ENCODE measurements around the gene TTLL11. TPM values are rescaled to one million over a fixed set of nuclear protein-coding genes. Genes with fewer than 3 reads are reported as not detected.

TTLL11 gene
- total RNA-seq, 1 donor = 7.3 TPM

DNA sequence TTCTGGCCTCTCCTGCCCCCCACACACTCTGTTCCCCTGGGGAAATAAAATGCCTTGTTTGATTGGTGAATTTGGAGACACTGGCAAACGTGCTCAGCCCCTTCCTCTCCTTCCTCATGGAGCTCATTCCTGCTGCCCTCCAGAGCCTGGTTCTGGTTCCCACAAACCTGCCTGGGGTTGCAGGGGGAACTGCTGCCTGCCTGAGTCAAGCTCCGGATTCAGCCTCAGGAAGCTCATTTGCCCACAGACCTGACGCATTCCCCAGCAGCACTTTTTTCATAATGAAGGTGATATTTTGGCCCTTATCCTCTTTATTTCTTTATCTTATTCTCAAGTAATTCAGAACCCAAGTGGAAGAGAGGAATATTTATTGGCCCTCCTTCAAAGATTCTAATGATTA lies 140.5 kb downstream of the TTLL11 start:
- DNase-seq (ENCODE audit: low read depth) = no peak
- TF ChIP-seq, protein P1, sequence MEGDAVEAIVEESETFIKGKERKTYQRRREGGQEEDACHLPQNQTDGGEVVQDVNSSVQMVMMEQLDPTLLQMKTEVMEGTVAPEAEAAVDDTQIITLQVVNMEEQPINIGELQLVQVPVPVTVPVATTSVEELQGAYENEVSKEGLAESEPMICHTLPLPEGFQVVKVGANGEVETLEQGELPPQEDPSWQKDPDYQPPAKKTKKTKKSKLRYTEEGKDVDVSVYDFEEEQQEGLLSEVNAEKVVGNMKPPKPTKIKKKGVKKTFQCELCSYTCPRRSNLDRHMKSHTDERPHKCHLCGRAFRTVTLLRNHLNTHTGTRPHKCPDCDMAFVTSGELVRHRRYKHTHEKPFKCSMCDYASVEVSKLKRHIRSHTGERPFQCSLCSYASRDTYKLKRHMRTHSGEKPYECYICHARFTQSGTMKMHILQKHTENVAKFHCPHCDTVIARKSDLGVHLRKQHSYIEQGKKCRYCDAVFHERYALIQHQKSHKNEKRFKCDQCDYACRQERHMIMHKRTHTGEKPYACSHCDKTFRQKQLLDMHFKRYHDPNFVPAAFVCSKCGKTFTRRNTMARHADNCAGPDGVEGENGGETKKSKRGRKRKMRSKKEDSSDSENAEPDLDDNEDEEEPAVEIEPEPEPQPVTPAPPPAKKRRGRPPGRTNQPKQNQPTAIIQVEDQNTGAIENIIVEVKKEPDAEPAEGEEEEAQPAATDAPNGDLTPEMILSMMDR (IDR thresholded peaks at IDR 0.05; ENCODE audit: insufficient read depth, low read length) = no peak
- H3K4me3 ChIP-seq (ENCODE audit: low read depth, low read length) = no peak overlapping the region

DNA sequence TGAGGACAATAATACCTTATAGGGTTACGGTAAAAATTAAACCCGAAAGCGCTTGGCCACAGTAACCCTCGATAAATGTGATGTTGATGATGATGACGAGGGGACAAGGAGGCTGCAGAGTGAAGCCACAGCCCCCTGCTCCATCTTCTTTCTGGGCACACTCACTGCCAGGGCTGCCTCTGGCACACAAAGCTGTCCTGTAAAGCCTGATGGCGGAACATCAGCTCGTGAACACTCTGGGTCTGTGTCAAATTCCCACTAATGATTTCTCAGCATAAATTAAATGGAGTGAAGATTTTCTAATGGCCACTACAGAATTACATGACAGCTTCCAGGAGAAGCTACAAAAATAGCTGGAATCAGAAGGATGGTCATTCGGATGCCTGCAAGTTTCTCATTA lies 142.2 kb downstream of the TTLL11 start:
- TF ChIP-seq, protein P1 (IDR thresholded peaks at IDR 0.05; ENCODE audit: insufficient read depth, low read length) = no peak
- no peak for DNase-seq (ENCODE audit: low read depth)
- H3K4me3 ChIP-seq (ENCODE audit: low read depth, low read length) = no peak overlapping the region

DNA sequence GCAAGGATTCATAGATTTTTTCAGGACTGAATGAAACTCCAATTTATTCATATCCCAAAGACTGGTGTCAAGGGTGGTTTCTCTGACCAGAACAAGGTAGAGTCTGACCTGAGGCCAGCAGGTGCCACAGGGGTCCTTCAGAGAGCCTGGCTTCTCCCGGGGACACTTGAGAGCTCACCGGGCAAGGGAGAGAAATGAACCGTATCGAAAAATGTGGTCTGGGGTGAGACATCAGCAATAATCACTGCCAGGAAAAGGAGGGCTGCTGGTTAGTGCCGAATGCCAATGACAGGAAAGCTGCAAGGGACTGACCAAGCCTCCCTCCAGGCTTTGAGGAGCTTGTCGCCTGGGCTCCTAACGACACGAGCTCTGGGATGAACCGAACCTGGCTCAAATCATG lies 142.7 kb downstream of the TTLL11 start:
- TF ChIP-seq, protein P1 (IDR thresholded peaks at IDR 0.05; ENCODE audit: insufficient read depth, low read length) = no peak
- no peak for DNase-seq (ENCODE audit: low read depth)
- H3K4me3 ChIP-seq (ENCODE audit: low read depth, low read length) = no peak overlapping the region

DNA sequence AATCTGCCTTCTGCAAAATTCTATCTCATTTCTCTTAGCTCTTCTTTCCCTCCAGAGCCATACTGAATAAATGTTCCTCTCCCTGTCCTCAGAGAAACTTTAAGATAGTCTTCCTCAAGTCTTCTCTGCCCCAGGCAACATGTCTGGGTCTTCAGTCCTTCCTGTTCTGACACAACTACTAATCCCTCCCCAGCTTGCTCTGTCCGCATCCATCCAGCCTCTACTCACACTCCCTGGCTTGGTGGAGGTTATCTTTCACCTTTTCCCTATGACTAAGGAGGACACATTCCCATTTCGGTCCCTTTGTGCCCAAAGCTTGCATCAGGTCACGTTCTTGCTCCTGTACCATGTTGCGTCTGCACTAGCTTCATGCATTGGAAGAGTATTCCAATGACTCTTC lies 143.3 kb downstream of the TTLL11 start:
- DNase-seq (ENCODE audit: low read depth) = no peak
- TF ChIP-seq, protein P1 (IDR thresholded peaks at IDR 0.05; ENCODE audit: insufficient read depth, low read length) = no peak
- H3K4me3 ChIP-seq (ENCODE audit: low read depth, low read length) = no peak overlapping the region

DNA sequence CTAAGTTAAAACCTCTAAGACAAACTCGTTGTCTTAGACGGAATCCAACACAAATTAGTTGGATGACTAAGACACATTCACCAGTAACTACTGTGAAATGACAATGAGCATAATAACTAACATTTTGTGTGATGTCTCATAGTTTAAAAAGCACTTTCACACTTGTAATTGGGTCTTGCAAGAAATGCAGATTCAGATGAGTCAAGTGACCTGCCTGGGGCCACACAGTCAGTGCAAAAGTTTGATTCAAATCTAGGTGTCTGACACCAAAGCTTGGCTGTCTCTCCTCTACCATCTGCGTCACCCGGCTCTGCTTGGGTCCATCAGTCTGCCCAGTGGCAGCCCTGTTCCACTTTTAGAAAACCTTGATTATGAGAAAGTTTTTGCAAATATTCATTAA lies 143.7 kb downstream of the TTLL11 start:
- no peak for DNase-seq (ENCODE audit: low read depth)
- no peak overlapping the region for H3K4me3 ChIP-seq (ENCODE audit: low read depth, low read length)
- TF ChIP-seq, protein P1 (IDR thresholded peaks at IDR 0.05; ENCODE audit: insufficient read depth, low read length) = no peak

DNA sequence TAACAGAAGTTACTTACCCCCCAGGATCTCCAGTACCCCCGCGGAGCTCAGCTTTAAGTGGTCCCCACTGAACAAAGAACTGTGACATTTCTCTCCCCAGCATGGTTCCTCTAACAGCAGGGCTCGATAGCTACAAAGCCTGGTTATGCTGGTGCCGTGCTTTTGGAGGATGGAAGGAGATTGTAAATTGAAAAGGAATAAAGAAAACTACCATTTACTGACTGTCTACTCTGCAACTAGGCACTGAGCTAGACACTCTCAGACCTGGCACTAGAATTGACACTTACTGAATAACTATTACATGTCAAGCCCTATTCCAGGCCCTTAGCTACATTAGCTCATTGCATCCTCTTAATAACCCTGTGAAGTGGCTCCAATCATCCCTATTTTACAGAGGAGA lies 145.3 kb downstream of the TTLL11 start:
- no peak for DNase-seq (ENCODE audit: low read depth)
- H3K4me3 ChIP-seq (ENCODE audit: low read depth, low read length) = no peak overlapping the region
- TF ChIP-seq, protein P1 (IDR thresholded peaks at IDR 0.05; ENCODE audit: insufficient read depth, low read length) = no peak

DNA sequence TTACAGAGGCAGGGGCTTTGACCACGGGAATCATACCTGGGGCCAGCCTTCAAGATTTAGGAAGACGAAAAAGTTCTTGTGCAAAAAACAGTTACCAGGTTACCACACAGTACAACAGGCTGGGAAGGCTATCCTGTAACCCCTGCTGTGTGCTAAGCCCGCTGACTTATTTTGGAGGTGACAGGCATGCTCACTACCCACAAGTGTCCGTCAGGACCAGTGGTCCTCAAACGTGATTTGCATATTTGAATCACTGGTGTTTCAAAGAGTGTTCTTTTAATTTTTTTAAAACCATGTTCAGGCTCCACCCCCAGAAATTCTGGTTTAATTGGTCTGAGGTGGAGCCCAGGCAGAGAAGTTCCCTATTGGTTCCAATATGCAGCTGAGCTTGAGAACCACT lies 146.6 kb downstream of the TTLL11 start:
- no peak for DNase-seq (ENCODE audit: low read depth)
- TF ChIP-seq, protein P1 (IDR thresholded peaks at IDR 0.05; ENCODE audit: insufficient read depth, low read length) = no peak
- H3K4me3 ChIP-seq (ENCODE audit: low read depth, low read length) = no peak overlapping the region
